ENCODE measurements around the gene SLC8A2.

DNA sequence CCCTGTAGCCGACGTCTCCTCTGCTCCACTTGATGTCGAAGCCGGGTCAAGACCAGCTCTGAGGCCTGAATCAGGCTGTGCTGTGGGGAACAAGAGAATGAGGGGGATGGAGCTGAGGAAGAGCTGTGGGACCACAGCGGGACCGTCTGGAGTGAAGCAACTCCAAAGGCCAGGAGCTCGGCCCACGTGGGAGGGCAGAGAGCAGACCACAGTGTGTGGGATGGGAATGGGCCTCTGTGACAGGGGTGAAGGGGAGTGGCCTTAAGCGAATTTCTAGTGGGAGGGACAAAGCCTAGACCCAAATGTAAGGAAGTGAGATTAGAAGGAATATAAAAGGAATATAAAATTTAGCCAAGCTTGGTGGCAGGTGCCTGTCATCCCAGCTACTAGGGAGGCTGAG is 3.8 kb upstream of the SLC8A2 start:
- TF ChIP-seq, protein P1, sequence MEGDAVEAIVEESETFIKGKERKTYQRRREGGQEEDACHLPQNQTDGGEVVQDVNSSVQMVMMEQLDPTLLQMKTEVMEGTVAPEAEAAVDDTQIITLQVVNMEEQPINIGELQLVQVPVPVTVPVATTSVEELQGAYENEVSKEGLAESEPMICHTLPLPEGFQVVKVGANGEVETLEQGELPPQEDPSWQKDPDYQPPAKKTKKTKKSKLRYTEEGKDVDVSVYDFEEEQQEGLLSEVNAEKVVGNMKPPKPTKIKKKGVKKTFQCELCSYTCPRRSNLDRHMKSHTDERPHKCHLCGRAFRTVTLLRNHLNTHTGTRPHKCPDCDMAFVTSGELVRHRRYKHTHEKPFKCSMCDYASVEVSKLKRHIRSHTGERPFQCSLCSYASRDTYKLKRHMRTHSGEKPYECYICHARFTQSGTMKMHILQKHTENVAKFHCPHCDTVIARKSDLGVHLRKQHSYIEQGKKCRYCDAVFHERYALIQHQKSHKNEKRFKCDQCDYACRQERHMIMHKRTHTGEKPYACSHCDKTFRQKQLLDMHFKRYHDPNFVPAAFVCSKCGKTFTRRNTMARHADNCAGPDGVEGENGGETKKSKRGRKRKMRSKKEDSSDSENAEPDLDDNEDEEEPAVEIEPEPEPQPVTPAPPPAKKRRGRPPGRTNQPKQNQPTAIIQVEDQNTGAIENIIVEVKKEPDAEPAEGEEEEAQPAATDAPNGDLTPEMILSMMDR (IDR thresholded peaks at IDR 0.05), result no peak
- TF ChIP-seq POLR2AphosphoS5 (IDR thresholded peaks at IDR 0.05), result no peak
